Activated naive CD8-positive, alpha-beta T cell treated with anti-CD3 and anti-CD28 coated beads, Interleukin-2, amount 50 U/mL, for 24 hours (primary cell): Measurements from ENCODE around the gene NBPF12.
"Not testable (repeated sequence)": the region's sequence is repeated elsewhere in the genome, so short reads cannot be mapped to it uniquely, and the experiment has no call there.

Source experiments
- ATAC-seq: fragments of 150-1000 bp; cut with Tn5 transposase; one replicate; pipeline ENCODE4 v1.10.0; 2021
- DNase-seq: peaks from one replicate; pipeline ENCODE4 v3.0.0; 2021
- H3K27ac Mint-ChIP-seq: one replicate; pipeline ENCODE4 v1.8.0; 2021; ENCODE audit warnings: mild to moderate bottlenecking, mixed read lengths
- H3K27me3 Mint-ChIP-seq: one replicate; pipeline ENCODE4 v1.8.0; 2021; ENCODE audit warnings: mixed read lengths
- H3K36me3 Mint-ChIP-seq: one replicate; pipeline ENCODE4 v1.8.0; 2021; ENCODE audit warnings: low read depth, mixed read lengths
- H3K4me1 Mint-ChIP-seq: one replicate; pipeline ENCODE4 v1.8.0; 2021; ENCODE audit warnings: mixed read lengths
- H3K4me3 Mint-ChIP-seq: one replicate; pipeline ENCODE4 v1.8.0; 2021; ENCODE audit warnings: mild to moderate bottlenecking, moderate library complexity, mixed read lengths
- H3K9me3 Mint-ChIP-seq: one replicate; pipeline ENCODE4 v1.8.0; 2021; ENCODE audit warnings: mixed read lengths

The NBPF12 gene

GRCh38 chr1:147044511-147044910, 106.4 kb downstream of the NBPF12 start:
- not testable (repeated sequence) for ATAC-seq, H3K36me3 Mint-ChIP-seq, H3K9me3 Mint-ChIP-seq, H3K27me3 Mint-ChIP-seq, DNase-seq, H3K4me3 Mint-ChIP-seq, H3K27ac Mint-ChIP-seq
- H3K4me1 Mint-ChIP-seq, result peaks cover 37% of the 10 kb centered on the region
